ENCODE data around the gene DIAPH2.
"Not testable (repeated sequence)": the region's sequence is repeated elsewhere in the genome, so short reads cannot be mapped to it uniquely, and the experiment has no call there.

DNA sequence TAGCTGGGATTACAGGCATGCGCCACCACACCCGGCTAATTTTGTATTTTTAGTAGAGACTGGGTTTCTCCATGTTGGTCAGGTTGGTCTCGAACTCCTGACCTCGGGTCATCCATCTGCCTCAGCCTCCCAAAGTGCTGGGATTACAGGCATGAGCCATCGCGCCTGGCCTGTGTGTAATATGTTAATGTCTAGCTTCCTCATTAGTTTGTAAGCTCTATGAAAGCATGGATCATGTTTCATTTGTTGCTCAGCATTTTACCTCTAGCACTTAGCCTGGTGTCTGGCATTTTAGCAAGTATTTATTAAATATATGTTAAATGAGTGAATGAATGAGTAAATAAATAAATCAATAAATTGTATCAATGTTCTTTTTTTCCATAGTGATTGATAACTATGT, 29.8 kb downstream of the DIAPH2 start:
- TF ChIP-seq, protein P1, sequence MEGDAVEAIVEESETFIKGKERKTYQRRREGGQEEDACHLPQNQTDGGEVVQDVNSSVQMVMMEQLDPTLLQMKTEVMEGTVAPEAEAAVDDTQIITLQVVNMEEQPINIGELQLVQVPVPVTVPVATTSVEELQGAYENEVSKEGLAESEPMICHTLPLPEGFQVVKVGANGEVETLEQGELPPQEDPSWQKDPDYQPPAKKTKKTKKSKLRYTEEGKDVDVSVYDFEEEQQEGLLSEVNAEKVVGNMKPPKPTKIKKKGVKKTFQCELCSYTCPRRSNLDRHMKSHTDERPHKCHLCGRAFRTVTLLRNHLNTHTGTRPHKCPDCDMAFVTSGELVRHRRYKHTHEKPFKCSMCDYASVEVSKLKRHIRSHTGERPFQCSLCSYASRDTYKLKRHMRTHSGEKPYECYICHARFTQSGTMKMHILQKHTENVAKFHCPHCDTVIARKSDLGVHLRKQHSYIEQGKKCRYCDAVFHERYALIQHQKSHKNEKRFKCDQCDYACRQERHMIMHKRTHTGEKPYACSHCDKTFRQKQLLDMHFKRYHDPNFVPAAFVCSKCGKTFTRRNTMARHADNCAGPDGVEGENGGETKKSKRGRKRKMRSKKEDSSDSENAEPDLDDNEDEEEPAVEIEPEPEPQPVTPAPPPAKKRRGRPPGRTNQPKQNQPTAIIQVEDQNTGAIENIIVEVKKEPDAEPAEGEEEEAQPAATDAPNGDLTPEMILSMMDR (conservative IDR thresholded peaks at IDR 0.05; ENCODE audit: low read length), result not testable (repeated sequence)
- TF ChIP-seq EZH2phosphoT487 (IDR thresholded peaks at IDR 0.05; ENCODE audit: borderline replicate concordance), result not testable (repeated sequence)
